HG03045 (cell line): Measurements from ENCODE around the gene STMN1.

Experiments used
- ATAC-seq: cut with Tn5 transposase; IDR thresholded peaks from one replicate; pipeline ENCODE4 v1.9.1; 2021; ENCODE audit warnings: mild to moderate bottlenecking, moderate library complexity; ENCODE audit not compliant: unreplicated experiment

Gene STMN1

GRCh38 chr1:25896266-25896665 lies 10.0 kb downstream of the STMN1 start:
- ATAC-seq: no peak

DNA sequence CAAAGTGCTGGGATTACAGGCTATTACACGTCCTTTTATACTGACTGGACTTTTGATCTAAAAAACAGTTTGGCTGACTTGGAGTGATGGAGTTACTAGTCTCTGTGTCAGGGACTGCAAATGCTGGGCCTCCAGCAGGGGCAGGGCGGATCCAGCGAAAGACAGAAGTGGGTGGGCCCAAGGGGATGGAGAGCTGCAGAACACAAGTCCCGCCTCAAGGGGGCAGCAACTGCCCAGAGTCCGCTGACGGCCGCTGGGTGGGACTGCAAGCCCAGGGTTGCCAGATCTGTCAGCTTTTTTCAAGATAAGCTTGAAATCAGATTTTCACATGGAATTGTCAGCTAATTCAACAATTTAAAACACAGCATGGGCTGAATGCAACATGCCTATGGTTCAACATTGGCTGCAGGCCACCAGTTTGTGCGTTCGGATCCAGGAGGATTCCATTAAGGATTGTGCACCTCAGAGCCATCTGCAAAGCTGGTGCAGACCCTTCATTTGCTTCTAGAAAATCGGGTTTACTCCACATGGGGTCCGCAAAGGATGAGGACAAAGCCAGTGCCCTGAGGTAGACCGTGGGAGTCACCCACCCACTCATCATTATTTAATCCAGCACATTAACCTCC lies 10.7 kb downstream of the STMN1 start:
- ATAC-seq: peak; percentile 87

DNA sequence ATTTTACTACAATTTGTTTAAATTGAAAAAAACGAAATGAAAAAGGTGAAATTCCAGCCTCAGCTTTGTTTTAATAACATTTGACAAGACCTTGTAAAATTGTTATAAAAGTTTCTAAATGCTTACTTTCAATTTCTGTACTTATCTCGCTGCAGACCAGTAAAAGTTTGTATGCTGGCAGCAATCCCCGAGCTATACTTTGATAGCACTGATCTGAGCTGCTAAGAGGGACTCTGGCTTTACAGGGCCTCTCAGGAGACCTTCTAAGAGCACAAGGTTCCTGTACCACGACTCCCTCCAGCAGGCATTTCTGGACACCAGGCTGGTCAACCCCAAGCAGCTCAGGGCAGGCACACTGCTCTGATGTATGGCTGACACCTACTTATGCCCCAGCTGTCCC lies 13.1 kb downstream of the STMN1 start:
- no peak for ATAC-seq

- ATAC-seq: no peak
These were observed 14.6 kb downstream of the STMN1 start for GRCh38 chr1:25891606-25892005.

DNA sequence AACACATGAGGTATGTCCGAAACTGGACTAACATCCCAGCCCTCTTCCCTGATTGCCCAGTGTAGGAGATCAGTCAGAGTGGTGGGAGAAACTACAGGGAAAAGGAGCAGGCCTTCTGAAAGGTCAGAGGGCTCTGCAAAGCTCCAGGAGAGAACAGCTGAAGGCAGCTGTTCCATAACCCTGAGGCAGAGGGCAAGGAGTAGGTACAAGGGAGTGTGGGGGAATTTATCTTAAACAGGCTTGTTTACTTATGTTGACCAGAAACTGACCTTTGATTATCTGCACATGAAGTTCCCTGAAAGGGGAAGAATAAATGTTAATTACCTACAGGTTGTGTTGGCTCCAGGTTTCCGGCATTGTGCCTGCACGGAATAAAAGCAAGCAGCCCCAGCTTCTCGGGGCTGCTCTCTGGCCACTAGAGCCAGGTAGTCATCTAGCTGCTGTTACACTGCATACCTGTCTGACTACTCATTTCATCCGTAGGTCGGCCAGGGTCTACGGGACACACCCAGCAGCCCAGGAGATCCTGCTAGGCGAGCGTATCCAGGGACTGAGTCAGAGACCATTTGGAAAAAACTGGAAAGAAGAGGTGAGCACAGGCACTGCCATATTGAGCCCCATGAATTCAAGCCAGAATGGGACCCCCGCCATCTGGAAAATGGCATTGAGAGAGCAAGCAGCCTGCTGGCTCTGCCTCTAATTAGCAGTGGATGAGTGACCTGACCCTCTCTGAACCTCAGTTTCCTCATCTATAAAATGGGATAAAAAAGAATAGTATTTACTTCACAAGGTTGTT lies 15.8 kb downstream of the STMN1 start:
- ATAC-seq: no peak

DNA sequence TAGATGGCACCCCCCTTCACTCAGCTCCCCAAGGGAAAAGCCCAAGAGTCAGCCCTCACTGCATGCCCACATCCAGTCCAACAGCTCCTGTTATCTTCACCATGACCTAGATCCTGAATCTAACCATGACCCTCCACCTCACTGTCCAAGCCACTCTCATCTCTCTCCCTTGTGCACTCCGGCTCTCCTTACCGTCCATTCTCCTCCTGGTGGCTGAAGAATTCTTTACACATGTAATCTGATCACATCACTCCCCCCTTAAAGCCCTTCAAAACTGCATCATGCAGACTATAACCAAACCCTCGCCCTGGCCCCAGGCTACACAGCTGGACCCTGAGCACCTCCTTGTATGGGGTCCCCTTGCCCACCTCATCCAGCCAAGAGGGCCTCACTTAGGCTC lies 16.7 kb downstream of the STMN1 start:
- no peak for ATAC-seq

GRCh38 chr1:25888426-25888987 lies 17.7 kb downstream of the STMN1 start:
- no peak for ATAC-seq

DNA sequence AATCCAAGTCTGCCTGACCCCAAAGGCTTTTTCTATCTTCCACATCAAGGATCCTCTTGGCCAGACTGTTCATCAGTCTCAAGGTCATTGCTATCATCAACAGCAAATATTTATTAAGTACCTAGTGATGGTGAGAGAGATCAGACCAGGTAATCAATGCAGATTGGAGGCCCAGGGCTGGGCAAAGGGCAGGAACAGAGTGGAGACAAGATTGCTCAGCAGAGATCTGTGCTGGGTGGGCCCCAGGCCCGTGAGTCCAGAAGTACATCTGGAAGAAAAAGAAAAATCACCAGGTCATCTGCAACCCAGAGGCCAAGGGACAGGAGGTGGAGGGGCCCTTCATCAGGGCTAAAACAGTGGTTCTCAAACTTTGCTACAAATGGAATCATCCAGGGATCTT lies 20.6 kb downstream of the STMN1 start:
- ATAC-seq: no peak

- ATAC-seq: no peak
These were observed 25.0 kb downstream of the STMN1 start for GRCh38 chr1:25881266-25881665.

- no peak for ATAC-seq
These were observed 25.7 kb downstream of the STMN1 start for GRCh38 chr1:25880518-25880917.

- ATAC-seq: no peak
These were observed 26.5 kb downstream of the STMN1 start for GRCh38 chr1:25879675-25880074.

DNA sequence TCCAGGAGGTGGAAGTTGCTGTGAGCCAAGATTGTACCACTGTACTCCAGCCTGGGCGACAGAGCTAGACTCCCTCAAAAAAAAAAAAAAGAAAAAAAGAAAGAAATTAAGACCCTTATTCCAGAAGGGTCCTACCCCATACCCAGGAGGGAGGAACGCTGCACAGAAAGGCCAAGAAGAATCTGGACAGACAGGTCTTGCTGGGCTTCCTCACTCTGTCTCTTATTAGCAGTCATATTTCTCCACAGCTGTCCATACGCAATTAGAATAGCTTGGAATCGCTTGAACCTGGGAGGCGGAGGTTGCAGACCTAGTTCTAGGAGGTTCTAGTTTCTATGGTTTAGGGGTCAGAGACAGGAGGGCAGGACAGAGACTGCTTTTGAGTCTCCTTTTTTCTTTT lies 27.5 kb downstream of the STMN1 start:
- ATAC-seq: no peak

DNA sequence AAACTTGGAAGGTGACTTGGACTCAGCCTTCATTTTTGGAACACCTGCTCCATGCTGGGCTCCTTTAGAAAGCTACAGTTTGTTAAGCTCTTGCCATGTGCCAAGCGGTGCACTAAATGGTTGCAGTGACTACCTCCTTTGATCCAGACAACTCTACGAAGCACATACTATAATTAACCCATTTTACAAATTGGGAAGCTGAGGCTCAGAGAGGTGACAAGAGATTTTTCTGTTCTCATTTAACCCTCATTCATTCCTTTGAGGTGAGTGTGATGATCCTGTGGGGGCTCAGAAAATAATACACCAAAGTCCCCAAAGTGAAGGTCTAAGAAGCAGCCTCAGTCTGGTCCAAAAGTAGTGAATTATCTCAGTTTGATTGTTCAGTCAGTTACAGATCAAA lies 29.1 kb downstream of the STMN1 start:
- ATAC-seq: no peak

- ATAC-seq: no peak
These were observed 29.5 kb downstream of the STMN1 start for GRCh38 chr1:25876693-25877077.

DNA sequence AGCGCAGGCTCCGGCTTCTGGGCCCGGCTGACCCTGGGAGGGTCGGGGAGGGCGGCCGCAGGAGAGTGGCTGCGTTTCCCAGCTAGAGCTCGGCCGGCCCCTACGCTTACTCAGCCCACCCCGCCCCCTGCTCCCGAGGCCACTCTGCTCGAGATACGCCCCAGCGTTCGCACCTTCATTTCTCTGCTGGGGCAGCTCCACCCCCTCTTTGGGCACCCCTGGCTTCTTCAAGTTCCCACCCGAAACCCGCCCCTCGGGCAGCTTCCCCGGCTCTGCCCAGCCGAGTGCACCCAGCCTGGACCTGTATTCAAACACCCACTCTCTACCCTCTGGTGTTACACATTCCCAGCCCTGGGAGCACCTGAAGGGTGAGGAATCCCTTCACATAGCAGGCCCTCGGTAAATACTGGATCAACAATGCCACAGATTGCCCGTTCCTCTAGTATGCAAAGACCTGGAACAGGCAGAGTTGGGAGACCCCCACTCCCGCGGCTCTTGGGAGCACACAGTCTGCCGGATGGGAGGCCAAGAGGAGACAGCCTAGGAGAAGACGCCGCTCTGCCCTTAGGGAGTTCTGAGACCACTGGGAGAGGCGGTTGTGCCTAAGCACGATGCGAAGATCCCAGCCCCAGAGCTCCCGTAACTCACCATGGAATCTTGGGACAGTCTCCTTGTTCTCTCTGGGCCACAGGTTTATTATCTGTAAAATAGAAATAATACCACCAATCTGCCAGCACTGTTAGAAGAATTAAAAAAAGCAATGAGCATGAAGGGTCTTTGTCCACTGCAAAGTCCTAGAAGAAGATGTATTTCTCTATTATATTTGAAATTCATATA lies 30.1 kb downstream of the STMN1 start:
- ATAC-seq: no peak

GRCh38 chr1:25875154-25875855 lies 30.9 kb downstream of the STMN1 start, which contains the start of gene PAQR7:
PAQR7 (minus strand) TSS chr1:25875708; CDS start chr1:25863839, 11,869 bp downstream.
- peak; percentile 66 for ATAC-seq

DNA sequence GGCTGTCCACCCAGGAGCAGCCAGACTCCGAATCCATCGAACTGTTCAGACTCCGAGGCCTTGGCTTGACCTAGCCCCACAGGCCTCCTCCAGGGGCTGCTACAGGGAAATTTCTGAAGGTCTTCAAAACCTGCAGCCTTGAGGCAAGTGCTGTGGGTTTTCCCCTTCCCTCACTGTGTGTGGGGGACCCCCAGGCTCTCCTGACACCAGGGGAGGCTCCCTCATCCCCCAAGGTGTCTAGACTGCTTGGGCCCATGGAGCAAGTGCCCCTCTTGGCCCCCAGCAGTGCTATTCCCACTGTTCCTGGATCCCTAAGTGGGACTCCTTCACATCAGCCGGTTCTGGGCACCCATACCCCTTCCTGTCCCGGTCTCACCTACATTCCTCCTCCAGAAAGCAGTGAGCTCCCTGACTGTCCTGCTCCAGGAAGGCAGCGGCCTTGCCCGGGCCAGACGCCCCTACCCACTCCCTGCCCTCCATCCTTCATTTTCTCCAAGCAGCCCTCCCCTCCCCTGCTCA lies 31.5 kb downstream of the STMN1 start:
- ATAC-seq: no peak

GRCh38 chr1:25874209-25874608 lies 32.0 kb downstream of the STMN1 start:
- ATAC-seq: no peak

GRCh38 chr1:25873120-25873519 lies 33.1 kb downstream of the STMN1 start:
- ATAC-seq: no peak

DNA sequence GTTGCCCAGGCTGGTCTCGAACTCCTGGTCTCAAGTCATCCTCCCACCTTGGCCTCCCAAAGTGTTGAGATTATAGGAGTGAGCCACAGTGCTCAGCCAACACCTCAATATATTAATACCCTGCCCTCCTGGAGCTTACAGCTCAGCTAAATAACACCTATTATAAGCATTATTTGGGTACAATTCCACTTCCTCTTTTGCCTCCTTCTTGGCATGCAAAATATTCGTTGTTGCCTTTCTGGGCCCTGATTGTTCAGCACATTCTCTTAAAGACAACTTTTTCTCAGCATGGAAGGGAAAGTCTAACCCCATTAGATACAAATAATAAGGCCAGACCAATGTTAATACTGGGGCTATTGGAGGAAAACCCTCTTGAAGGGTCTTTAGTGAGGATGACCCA lies 33.5 kb downstream of the STMN1 start:
- ATAC-seq: no peak
